Measurements from ENCODE around the gene MDFIC.

The MDFIC gene

DNA sequence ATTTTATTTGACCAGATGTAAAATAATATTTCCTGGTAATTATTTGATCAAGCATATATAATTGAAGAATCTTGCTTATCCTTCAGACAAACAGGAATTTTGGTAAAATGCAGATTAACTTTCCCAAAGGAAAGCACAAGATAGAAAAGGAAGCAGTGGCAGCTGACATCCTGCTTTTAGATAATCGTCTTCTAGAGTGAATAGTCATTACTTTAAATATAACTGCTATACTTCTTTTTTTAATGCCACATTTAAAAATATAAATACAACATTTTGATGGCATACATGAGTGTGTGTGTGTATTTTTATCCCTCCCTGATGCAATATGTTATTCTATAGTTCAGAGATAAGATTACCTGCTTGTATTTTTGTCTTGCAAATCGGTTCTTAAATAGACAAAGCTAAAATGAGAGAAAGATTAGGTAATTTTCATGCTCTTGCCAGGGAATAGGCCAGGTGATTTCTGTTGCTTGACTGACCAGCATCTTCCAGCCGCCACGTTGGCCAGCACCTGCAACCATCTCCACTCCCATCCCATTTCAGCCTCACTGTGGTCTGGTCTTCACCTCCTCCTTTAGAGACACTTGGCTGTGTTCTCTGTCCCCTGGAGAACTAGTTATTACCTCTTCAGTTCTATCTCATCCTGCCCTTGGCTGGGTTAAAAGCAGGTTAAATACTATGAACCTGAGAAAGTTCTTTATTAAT is 58.1 kb downstream of the MDFIC start:
- TF ChIP-seq, protein P1, sequence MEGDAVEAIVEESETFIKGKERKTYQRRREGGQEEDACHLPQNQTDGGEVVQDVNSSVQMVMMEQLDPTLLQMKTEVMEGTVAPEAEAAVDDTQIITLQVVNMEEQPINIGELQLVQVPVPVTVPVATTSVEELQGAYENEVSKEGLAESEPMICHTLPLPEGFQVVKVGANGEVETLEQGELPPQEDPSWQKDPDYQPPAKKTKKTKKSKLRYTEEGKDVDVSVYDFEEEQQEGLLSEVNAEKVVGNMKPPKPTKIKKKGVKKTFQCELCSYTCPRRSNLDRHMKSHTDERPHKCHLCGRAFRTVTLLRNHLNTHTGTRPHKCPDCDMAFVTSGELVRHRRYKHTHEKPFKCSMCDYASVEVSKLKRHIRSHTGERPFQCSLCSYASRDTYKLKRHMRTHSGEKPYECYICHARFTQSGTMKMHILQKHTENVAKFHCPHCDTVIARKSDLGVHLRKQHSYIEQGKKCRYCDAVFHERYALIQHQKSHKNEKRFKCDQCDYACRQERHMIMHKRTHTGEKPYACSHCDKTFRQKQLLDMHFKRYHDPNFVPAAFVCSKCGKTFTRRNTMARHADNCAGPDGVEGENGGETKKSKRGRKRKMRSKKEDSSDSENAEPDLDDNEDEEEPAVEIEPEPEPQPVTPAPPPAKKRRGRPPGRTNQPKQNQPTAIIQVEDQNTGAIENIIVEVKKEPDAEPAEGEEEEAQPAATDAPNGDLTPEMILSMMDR (conservative IDR thresholded peaks at IDR 0.05; ENCODE audit: control insufficient read depth, insufficient read depth, low read depth, low read length): no peak
- H3K4me3 ChIP-seq (ENCODE audit: control insufficient read depth, low read depth, low read length): no peak overlapping the region
- no peak for DNase-seq (ENCODE audit: low read depth)

DNA sequence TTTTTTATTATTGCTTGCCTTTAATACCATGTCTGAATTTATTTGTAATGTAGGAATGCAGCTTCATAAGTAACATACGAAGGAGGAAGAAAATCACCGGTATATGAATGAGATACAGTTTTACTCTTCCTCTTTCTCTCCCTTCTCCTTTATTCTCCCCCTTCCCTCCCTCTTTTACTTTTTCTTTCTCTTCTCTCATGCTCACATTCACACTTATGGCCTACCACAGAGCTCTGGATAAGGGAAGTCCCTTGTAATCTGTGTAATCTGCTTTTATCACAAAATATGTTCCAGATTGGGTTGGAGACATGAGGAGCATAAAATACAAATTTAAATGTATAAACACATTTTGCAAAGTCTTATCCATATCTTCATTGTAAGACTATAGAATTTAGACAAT is 59.4 kb downstream of the MDFIC start:
- DNase-seq (ENCODE audit: low read depth): no peak
- TF ChIP-seq, protein P1 (conservative IDR thresholded peaks at IDR 0.05; ENCODE audit: control insufficient read depth, insufficient read depth, low read depth, low read length): no peak
- H3K4me3 ChIP-seq (ENCODE audit: control insufficient read depth, low read depth, low read length): no peak overlapping the region

DNA sequence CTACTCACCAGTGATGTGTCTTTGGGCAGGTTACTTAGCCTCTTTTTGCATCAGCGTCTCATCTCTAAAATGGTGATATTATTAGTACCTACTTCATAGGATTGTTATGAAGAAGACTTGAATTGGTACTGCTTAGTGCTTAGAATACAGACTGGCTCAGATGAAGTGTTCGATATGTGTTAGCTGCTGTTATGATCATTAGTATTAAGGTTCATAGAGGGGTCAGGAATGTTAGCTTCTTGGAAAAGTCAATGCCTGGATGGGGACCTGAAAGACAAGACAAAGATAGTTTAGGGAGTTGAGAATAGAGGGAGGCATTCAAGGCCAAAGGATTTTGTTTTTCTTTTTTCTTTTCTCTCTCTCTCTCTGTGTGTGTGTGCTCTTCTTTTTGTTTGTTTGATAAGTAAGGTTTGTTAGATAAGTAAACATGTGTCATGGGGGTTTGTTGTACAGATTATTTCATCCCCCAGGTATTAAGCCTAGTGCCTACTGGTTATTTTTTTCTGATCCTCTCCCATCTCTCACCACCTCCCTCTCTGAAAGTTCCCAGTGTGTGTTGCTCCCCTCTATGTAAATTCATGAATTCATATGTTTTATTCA is 63.3 kb downstream of the MDFIC start:
- TF ChIP-seq, protein P1 (conservative IDR thresholded peaks at IDR 0.05; ENCODE audit: control insufficient read depth, insufficient read depth, low read depth, low read length): no peak
- DNase-seq (ENCODE audit: low read depth): no peak

DNA sequence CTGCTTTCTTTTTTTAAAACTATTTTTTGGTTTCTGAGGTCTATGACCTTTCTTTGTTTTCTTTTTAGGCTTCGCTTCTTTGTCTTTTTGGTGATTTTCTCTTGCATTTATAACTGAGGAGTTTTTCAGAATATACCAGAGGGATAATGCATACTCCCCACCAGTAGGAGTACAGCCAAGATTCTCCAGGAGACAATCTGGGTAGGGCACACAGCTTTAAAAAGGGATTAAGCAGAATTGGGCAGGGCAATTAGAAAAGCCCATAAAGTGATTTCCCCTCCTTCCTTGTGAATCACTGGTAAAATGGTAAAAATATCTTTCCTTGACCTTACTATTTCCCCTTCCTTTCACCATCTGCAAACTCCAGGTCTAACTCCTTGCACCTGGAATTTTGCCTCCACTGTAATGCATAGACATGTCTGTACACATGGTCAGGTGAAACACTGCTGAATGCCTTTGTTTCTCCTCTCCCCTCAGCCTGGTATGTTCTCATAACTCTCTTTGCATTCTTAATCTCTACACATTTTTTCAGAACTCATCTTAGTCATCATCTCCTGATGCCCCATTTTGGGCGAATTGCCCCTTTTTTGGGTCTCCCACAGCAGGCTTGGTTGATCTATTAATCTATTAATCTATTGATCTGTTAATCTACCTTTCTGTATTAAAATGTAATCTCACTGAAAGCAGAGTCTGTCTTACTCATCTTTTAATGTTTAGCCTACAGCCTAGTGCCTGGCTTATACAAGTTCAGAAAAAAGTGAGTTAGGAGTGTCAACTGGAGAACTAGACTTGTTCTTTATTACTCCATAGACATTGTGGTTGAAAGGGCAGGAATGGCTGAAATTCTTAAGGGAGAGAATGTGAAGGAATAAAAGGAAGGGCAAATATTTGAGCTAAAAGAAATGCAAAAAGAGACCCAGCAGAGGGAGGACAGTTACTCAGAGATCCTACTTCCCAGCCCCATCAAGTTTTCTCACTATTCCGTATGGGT is 64.6 kb downstream of the MDFIC start:
- TF ChIP-seq, protein P1 (conservative IDR thresholded peaks at IDR 0.05; ENCODE audit: control insufficient read depth, insufficient read depth, low read depth, low read length): no peak
- no peak overlapping the region for H3K4me3 ChIP-seq (ENCODE audit: control insufficient read depth, low read depth, low read length)
- DNase-seq (ENCODE audit: low read depth): no peak

More for the DNA sequence above, 63.3 kb downstream of the MDFIC start:
- H3K4me3 ChIP-seq (ENCODE audit: control insufficient read depth, low read depth, low read length): no peak overlapping the region

DNA sequence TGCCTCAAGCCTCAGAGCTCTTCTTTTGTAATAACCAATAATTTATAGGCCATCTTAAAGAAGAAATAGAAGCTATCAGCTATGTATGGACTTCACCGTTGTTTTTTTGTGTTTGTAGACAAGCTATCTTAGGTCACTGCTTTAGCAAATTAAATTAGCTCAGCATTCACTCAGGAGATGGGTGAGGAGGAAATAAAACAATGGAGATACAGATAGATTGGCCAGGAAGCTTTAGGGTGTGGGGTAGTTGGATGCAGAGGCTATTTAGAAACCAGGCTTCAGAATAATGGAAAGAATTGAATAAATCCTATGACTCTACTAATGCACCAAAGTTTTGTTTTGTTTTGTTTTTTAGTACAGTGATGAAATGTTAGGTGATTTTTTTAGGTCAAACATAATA is 66.1 kb downstream of the MDFIC start:
- no peak overlapping the region for H3K4me3 ChIP-seq (ENCODE audit: control insufficient read depth, low read depth, low read length)
- no peak for DNase-seq (ENCODE audit: low read depth)
- TF ChIP-seq, protein P1 (conservative IDR thresholded peaks at IDR 0.05; ENCODE audit: control insufficient read depth, insufficient read depth, low read depth, low read length): no peak

DNA sequence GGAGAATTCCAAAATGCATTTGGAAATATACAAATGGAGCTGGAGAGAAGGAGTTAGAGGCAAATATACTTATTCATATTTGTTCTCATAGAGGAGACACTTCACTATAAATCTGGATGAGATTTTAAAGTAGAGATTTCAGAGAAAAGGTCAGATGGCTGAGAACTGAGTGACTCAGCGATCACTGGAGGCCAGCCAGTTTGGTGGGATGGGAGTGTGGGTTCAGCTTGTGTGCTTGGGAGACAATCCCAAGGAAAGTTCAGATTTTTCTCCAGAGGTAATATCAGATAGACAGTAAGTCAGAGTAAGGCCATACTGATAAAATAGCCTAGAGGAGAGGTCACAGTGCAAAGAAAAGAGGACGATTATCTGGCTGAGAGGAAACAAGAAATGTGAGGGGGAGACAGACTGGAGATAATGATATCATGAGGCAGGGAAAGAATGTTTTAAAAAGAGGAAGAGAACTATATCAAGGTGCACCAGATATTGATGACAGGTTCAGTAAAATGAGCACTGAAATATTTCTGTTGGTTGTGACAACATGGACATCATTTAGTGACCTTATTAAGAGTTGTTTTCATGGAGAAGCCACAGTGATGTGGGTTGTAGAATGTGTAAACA is 67.0 kb downstream of the MDFIC start:
- TF ChIP-seq, protein P1 (conservative IDR thresholded peaks at IDR 0.05; ENCODE audit: control insufficient read depth, insufficient read depth, low read depth, low read length): no peak
- DNase-seq (ENCODE audit: low read depth): peak; percentile 87
- no peak overlapping the region for H3K4me3 ChIP-seq (ENCODE audit: control insufficient read depth, low read depth, low read length)
